HepG2 (cell line): Measurements from ENCODE around the gene MTRFR. TPM values are rescaled to one million over a fixed set of nuclear protein-coding genes. Genes with fewer than 3 reads are reported as not detected.
A peak's percentile ranks its signal among the peaks of the same experiment; 100 is the strongest.

ENCODE experiments used
- ATAC-seq: fragments of 200-7000 bp; cut with Tn5 transposase; 3 replicates; pipeline ENCODE4 v1.9.1; 2020; ENCODE audit warnings: mild to moderate bottlenecking, moderate library complexity
- BruUV-seq: library from RNA; stranded (reverse); fragments of 400-500 nt; replicated peaks from 2 replicates; lab custom pipeline; 2021; lab: Mats Ljungman, UMichigan
- CTCF ChIA-PET: fragments of 300-600 bp; formaldehyde crosslinking; extraction: SDS; loops from one replicate; lab custom pipeline; 2021; ENCODE audit warnings: low total read pairs, inconsistent platforms, low intra/inter-chr PET ratio; lab: Yijun Ruan, JAX
- POLR2A ChIA-PET: fragments of 350-600 bp; sonication (Branson Sonifier 250); formaldehyde crosslinking; loops from one replicate; lab custom pipeline; 2020; ENCODE audit warnings: antibody characterized with exemption, inconsistent platforms; lab: Yijun Ruan, JAX
- DNase-seq: peaks from one replicate; pipeline ENCODE4 v3.0.0-alpha.2; 2015; ENCODE audit warnings: low spot score
- FAIRE-seq: peaks from 3 replicates; lab custom pipeline; 2011; peaks lifted over from hg19 to GRCh38; lab: Jason Lieb, UNC
- H2AFZ ChIP-seq: one replicate; pipeline ENCODE4 v1.6.1; 2011; ENCODE audit warnings: low read length, inconsistent platforms
- H3K27ac ChIP-seq: fragments of 300-600 bp; 3 replicates; pipeline ENCODE4 v1.8.0; 2011; ENCODE audit warnings: mixed run types, mild to moderate bottlenecking, mixed read lengths, low read length, inconsistent platforms; ENCODE audit not compliant: insufficient read depth; ENCODE audit errors: extremely low read length
- H3K27me3 ChIP-seq, 2 experiments: fragments of 200-600 bp in 1 of 2; 2 replicates in 1 of 2; 3 replicates in 1 of 2; pipeline versions ENCODE4 v1.6.0 to v1.8.0; 2011; ENCODE audit warnings: low read length in 2 of 2, mild to moderate bottlenecking in 2 of 2, moderate library complexity in 2 of 2, inconsistent platforms in 1 of 2; ENCODE audit not compliant: insufficient read depth in 2 of 2, control insufficient read depth in 1 of 2
- H3K36me3 ChIP-seq, 2 experiments: fragments of 200-600 bp in 1 of 2; replicated peaks in 1 of 2; 2 replicates in 1 of 2; 3 replicates in 1 of 2; pipeline versions ENCODE4 v1.5.1 to v1.8.0; 2011; ENCODE audit warnings: low read length in 2 of 2, inconsistent platforms in 1 of 2; ENCODE audit not compliant: insufficient read depth in 2 of 2, control insufficient read depth in 1 of 2
- H3K4me1 ChIP-seq: 2 replicates; pipeline ENCODE4 v1.5.1; 2012; ENCODE audit warnings: low read length, inconsistent platforms; ENCODE audit not compliant: insufficient read depth
- H3K4me2 ChIP-seq: 2 replicates; pipeline ENCODE4 v1.6.0; 2011; ENCODE audit warnings: low read depth, low read length, inconsistent platforms
- H3K4me3 ChIP-seq, 3 experiments: fragments of 200-600 bp in 1 of 3; sonication (generic), shearing (Covaris generic) in 1 of 3; replicated peaks in 1 of 3; 2 replicates each; pipeline ENCODE4 v1.5.1; 2011 to 2016; ENCODE audit warnings: low read length in 3 of 3, inconsistent platforms in 2 of 3, low read depth in 2 of 3, mild to moderate bottlenecking in 2 of 3, control low read depth in 1 of 3, mixed read lengths in 1 of 3; ENCODE audit not compliant: insufficient read depth in 1 of 3
- H3K79me2 ChIP-seq: one replicate; pipeline ENCODE4 v1.6.1; 2011; ENCODE audit warnings: low read length, inconsistent platforms; ENCODE audit not compliant: insufficient read depth
- H3K9ac ChIP-seq: 2 replicates; pipeline ENCODE4 v1.6.0; 2011; ENCODE audit warnings: mild to moderate bottlenecking, low read depth, low read length, inconsistent platforms; ENCODE audit not compliant: insufficient read depth
- H3K9me3 ChIP-seq: 2 replicates; pipeline ENCODE4 v1.5.1; 2012; ENCODE audit warnings: mild to moderate bottlenecking, low read length
- H4K20me1 ChIP-seq: 2 replicates; pipeline ENCODE4 v1.6.0; 2011; ENCODE audit warnings: inconsistent platforms, mild to moderate bottlenecking, low read length, moderate library complexity; ENCODE audit not compliant: insufficient read depth
- ARNT ChIP-seq: fragments of 450-650 bp; IDR thresholded peaks from 2 replicates; pipeline ENCODE4 v1.6.1; 2017
- CCAR2 ChIP-seq: fragments of 200-400 bp; formaldehyde crosslinking; optimal IDR thresholded peaks from 2 replicates; pipeline ENCODE3; 2018; ENCODE audit warnings: low read depth, mild to moderate bottlenecking, low read length, moderate library complexity
- HNRNPLL ChIP-seq: fragments of 200-400 bp; formaldehyde crosslinking; IDR thresholded peaks from 2 replicates; pipeline ENCODE4 v1.6.1; 2017; ENCODE audit warnings: mild to moderate bottlenecking, low read depth, low read length; ENCODE audit not compliant: poor library complexity, severe bottlenecking
- JUNB ChIP-seq: sonication (generic); formaldehyde crosslinking; IDR thresholded peaks from 2 replicates; pipeline ENCODE4 v1.8.0; 2022; ENCODE audit warnings: missing genetic modification reagents, mild to moderate bottlenecking, borderline replicate concordance
- MAX ChIP-seq: IDR thresholded peaks from 2 replicates; pipeline ENCODE4 v1.6.1; 2012; ENCODE audit warnings: inconsistent platforms
- MXD1 ChIP-seq: sonication (generic); formaldehyde crosslinking; IDR thresholded peaks from 2 replicates; pipeline ENCODE4 v1.4.0; 2020; ENCODE audit warnings: mild to moderate bottlenecking, missing genetic modification reagents
- NFE2L1 ChIP-seq: sonication (generic); formaldehyde crosslinking; IDR thresholded peaks from 2 replicates; pipeline ENCODE4 v1.4.0; 2020; ENCODE audit warnings: missing genetic modification reagents, mild to moderate bottlenecking, borderline replicate concordance
- PHF8 ChIP-seq: sonication (generic); formaldehyde crosslinking; IDR thresholded peaks from 2 replicates; pipeline ENCODE4 v1.5.0; 2020; ENCODE audit warnings: missing genetic modification reagents
- PPARG ChIP-seq: conservative IDR thresholded peaks from 2 replicates; pipeline ENCODE4 v1.6.1; 2016; ENCODE audit warnings: missing biosample characterization, missing genetic modification reagents
- PTBP1 ChIP-seq: fragments of 200-400 bp; formaldehyde crosslinking; IDR thresholded peaks from 2 replicates; pipeline ENCODE4 v1.6.1; 2018; ENCODE audit warnings: low read length, low read depth; ENCODE audit not compliant: poor library complexity, severe bottlenecking
- RFX5 ChIP-seq: IDR thresholded peaks from 2 replicates; pipeline ENCODE4 v1.6.1; 2011; ENCODE audit warnings: low read depth, low read length, improper control_type of control experiment
- SP4 ChIP-seq: sonication (generic); formaldehyde crosslinking; IDR thresholded peaks from 2 replicates; pipeline ENCODE4 v1.8.1; 2023; ENCODE audit warnings: mild to moderate bottlenecking, missing genetic modification reagents
- WIZ ChIP-seq: sonication (generic); formaldehyde crosslinking; IDR thresholded peaks from 2 replicates; pipeline ENCODE4 v1.5.1; 2020; ENCODE audit warnings: mild to moderate bottlenecking, missing genetic modification reagents
- ZBTB26 ChIP-seq: IDR thresholded peaks from 2 replicates; pipeline ENCODE4 v1.6.1; 2016; ENCODE audit warnings: missing compliant biosample characterization, missing genetic modification reagents, borderline replicate concordance
- ZGPAT ChIP-seq: IDR thresholded peaks from 2 replicates; pipeline ENCODE4 v1.6.1; 2016; ENCODE audit warnings: mild to moderate bottlenecking
- ZNF180 ChIP-seq: sonication (generic); formaldehyde crosslinking; IDR thresholded peaks from 2 replicates; pipeline ENCODE4 v1.4.0; 2020; ENCODE audit warnings: low read depth, missing genetic modification reagents, borderline replicate concordance
- ZNF441 ChIP-seq: sonication (generic); formaldehyde crosslinking; IDR thresholded peaks from 2 replicates; pipeline ENCODE4 v1.7.0; 2021; ENCODE audit warnings: missing genetic modification reagents, borderline replicate concordance
- ZNF510 ChIP-seq: sonication (generic); formaldehyde crosslinking; IDR thresholded peaks from 2 replicates; pipeline ENCODE4 v1.4.0; 2020; ENCODE audit warnings: low read depth, mild to moderate bottlenecking, missing genetic modification reagents
- ZNF713 ChIP-seq: sonication (generic); formaldehyde crosslinking; IDR thresholded peaks from 2 replicates; pipeline ENCODE4 v1.4.0; 2020; ENCODE audit warnings: mild to moderate bottlenecking, missing genetic modification reagents
- ZNF850 ChIP-seq: sonication (generic); formaldehyde crosslinking; conservative IDR thresholded peaks from 2 replicates; pipeline ENCODE4 v1.9.0; 2021; ENCODE audit warnings: mild to moderate bottlenecking, missing genetic modification reagents
- ZSCAN20 ChIP-seq: sonication (generic); formaldehyde crosslinking; IDR thresholded peaks from 2 replicates; pipeline ENCODE4 v1.4.0; 2020; ENCODE audit warnings: missing genetic modification reagents, mild to moderate bottlenecking, borderline replicate concordance
- WGBS: methylation state at CpG from one replicate; pipeline ENCODE4 v1.1.6; 2017; ENCODE audit warnings: low lambda C conversion rate; 5-methylcytosine and 5-hydroxymethylcytosine counted together
- in situ Hi-C: cut with HindIII; loops from 2 replicates; pipeline ENCODE4 v1.10.0; 2017; ENCODE audit warnings: low pct_unique_long_range_greater_than_20kb; ENCODE audit not compliant: extremely low pct_ligation_motif_present
- intact Hi-C: fragments of 100-400 bp; cut with micrococcal nuclease; formaldehyde crosslinking; loops from one replicate; pipeline ENCODE4 v1.10.0; 2022; ENCODE audit not compliant: unreplicated experiment
- polyA plus RNA-seq, 8 experiments: library from polyadenylated mRNA; depleted of rRNA in 3 of 8; stranded (reverse) in 7 of 8; unstranded in 1 of 8; fragments of >200 nt; fragmentation: Illumina TruSeq in 4 of 8; extraction: Trizol in 4 of 8; gene quantifications; 2 replicates each; pipeline versions ENCODE4 v1.2.1 to v1.2.3, GENCODE V29; 2011 to 2016; ENCODE audit warnings: low read depth in 4 of 8, missing spikeins in 1 of 8, mixed read lengths in 1 of 8; ENCODE audit not compliant: insufficient read depth in 1 of 8
- total RNA-seq, 5 experiments: library from RNA; depleted of rRNA; stranded (reverse); fragments of >200 nt; fragmentation: Illumina TruSeq; extraction: Trizol; gene quantifications; 2 replicates each; pipeline ENCODE4 v1.2.3, GENCODE V29; 2016; ENCODE audit warnings: low read depth in 1 of 5

The MTRFR gene
- total and polyA plus RNA-seq, 2 of the 13 experiments (the other 11 are each of a cell fraction or from before 2014, with no cell fraction given) = 7.1 to 9.9 TPM

GRCh38 chr12:123270214-123271000 is 37.2 kb downstream of the MTRFR start:
- H3K79me2 ChIP-seq = peaks cover 38% of the 10 kb centered on the region
- TF ChIP-seq MXD1 (CRISPR knock-in tag) = peak; percentile 46; the same call in 1 of the 2 replicates
- no peak for TF ChIP-seq ARNT
- peak; percentile 32 for TF ChIP-seq PTBP1
- TF ChIP-seq RFX5 = no peak
- no peak; the same call in 1 of the 2 replicates for TF ChIP-seq ZBTB26
- peak; percentile 75 for TF ChIP-seq HNRNPLL
- peak; percentile 60 for TF ChIP-seq CCAR2
- peak; percentile 46; the same call in 1 of the 2 replicates for TF ChIP-seq ZGPAT (CRISPR knock-in tag)
- peak; percentile 59 for TF ChIP-seq PHF8 (CRISPR knock-in tag)
- TF ChIP-seq JUNB (CRISPR knock-in tag) = no peak
- TF ChIP-seq SP4 (CRISPR knock-in tag) = no peak
- TF ChIP-seq MAX = peak; percentile 38
- no peak for TF ChIP-seq ZSCAN20 (CRISPR knock-in tag)
- TF ChIP-seq WIZ (CRISPR knock-in tag) = no peak
- 0 out of 2 replicates have a peak, but pooled peaks have one; percentile 48 for TF ChIP-seq ZNF510 (CRISPR knock-in tag)
- TF ChIP-seq ZNF180 (CRISPR knock-in tag) = no peak
- TF ChIP-seq NFE2L1 (CRISPR knock-in tag) = no peak
- 0 out of 2 replicates have a peak, but pooled peaks have one; percentile 40 for TF ChIP-seq ZNF441 (CRISPR knock-in tag)
- TF ChIP-seq ZNF850 (CRISPR knock-in tag) = no peak
- TF ChIP-seq ZNF713 (CRISPR knock-in tag) = no peak
- peak; percentile 52; the same call in 1 of the 2 replicates for TF ChIP-seq PPARG (CRISPR knock-in tag)

More at GRCh38 chr12:123270214-123271000, 37.2 kb downstream of the MTRFR start:
- ChIA-PET CTCF (no interaction called here), POLR2A (interaction anchor here (1.3 to 4.6 kb wide), 3 partner anchors 12 to 113 kb away, joined by 3 to 18 read pairs (median 4); partner anchors contain the start of genes KMT5A, MPHOSPH9 and MTRFR)
- in situ Hi-C loops (no loop called here), intact Hi-C loops (no loop called here)
- Histone ChIP-seq H3K9me3 (no peaks in the 10 kb centered on the region), H3K27me3 (no peaks in the 10 kb centered on the region; a peak in 1 of 5 replicates), H4K20me1 (no peaks in the 10 kb centered on the region), H2AFZ (no peak overlapping the region), H3K4me3 (peak overlapping the region; percentile 71 to 95 (median 81)), H3K36me3 (peaks cover 17% of the 10 kb centered on the region in 2 experiments; a peak in 4 of 5 replicates), H3K9ac (peak overlapping the region; percentile 86), H3K4me2 (peak overlapping the region; percentile 78), H3K27ac (peak overlapping the region; percentile 83), H3K4me1 (peaks cover 23% of the 10 kb centered on the region)
- whole genome bisulfite sequencing = under 1% methylated on average over 17 of the region's 51 CpGs
- ATAC-seq = peak; percentile 10
- TSS peak; percentile 55 for BruUV-seq
- DNase-seq = peak; percentile 92
- peak; percentile 97 for FAIRE-seq
